K562 (cell line): Measurements from ENCODE around the gene MRPL30. TPM values are rescaled to one million over a fixed set of nuclear protein-coding genes. Genes with fewer than 3 reads are reported as not detected.
A peak's percentile ranks its signal among the peaks of the same experiment; 100 is the strongest.

Source experiments
- BDP1 ChIP-seq: IDR thresholded peaks from 3 replicates; pipeline ENCODE4 v1.6.1; 2011; ENCODE audit not compliant: insufficient read length, insufficient read depth
- CAMTA2 ChIP-seq: fragments of 250-450 bp; sonication (Bioruptor Pico); conservative IDR thresholded peaks from 2 replicates; pipeline ENCODE4 v1.5.1; 2022
- CREB1 ChIP-seq, 2 experiments: sonication (generic) in 1 of 2; formaldehyde crosslinking in 1 of 2; IDR thresholded peaks; 2 replicates each; pipeline versions ENCODE4 v1.6.1 to v1.8.0; 2012 to 2022; ENCODE audit warnings: inconsistent platforms in 1 of 2, mild to moderate bottlenecking in 1 of 2, missing genetic modification reagents in 1 of 2, moderate library complexity in 1 of 2
- FOXP4 ChIP-seq: sonication (generic); formaldehyde crosslinking; IDR thresholded peaks from 2 replicates; pipeline ENCODE4 v1.8.0; 2022; ENCODE audit warnings: mild to moderate bottlenecking, missing genetic modification reagents, borderline replicate concordance
- HLTF ChIP-seq: fragments of 450-650 bp; IDR thresholded peaks from 2 replicates; pipeline ENCODE4 v1.6.1; 2016
- HOMEZ ChIP-seq: fragments of 250-450 bp; sonication (Bioruptor Pico); IDR thresholded peaks from 2 replicates; pipeline ENCODE4 v1.4.0; 2020; ENCODE audit warnings: mild to moderate bottlenecking, moderate library complexity
- MIER1 ChIP-seq: fragments of 450-650 bp; IDR thresholded peaks from 2 replicates; pipeline ENCODE4 v1.6.1; 2016; ENCODE audit warnings: antibody characterized with exemption, mild to moderate bottlenecking, low read depth
- MTF1 ChIP-seq: fragments of 250-450 bp; sonication (Bioruptor Pico); IDR thresholded peaks from 2 replicates; pipeline ENCODE4 v1.9.0; 2021; ENCODE audit warnings: moderate library complexity, mild to moderate bottlenecking, inconsistent platforms, borderline replicate concordance
- NR2F6 ChIP-seq: fragments of 450-650 bp; formaldehyde crosslinking; IDR thresholded peaks from 2 replicates; pipeline ENCODE4 v1.4.0; 2020; ENCODE audit warnings: mild to moderate bottlenecking
- PREB ChIP-seq: sonication (generic); formaldehyde crosslinking; IDR thresholded peaks from 2 replicates; pipeline ENCODE4 v1.8.1; 2023; ENCODE audit warnings: mild to moderate bottlenecking, missing genetic modification reagents
- RBM14 ChIP-seq: fragments of 200-400 bp; formaldehyde crosslinking; IDR thresholded peaks from 2 replicates; pipeline ENCODE4 v1.6.1; 2018; ENCODE audit warnings: low read depth, mild to moderate bottlenecking, low read length, moderate library complexity, borderline replicate concordance; ENCODE audit not compliant: insufficient read depth
- RBM25 ChIP-seq: fragments of 200-400 bp; formaldehyde crosslinking; IDR thresholded peaks from 2 replicates; pipeline ENCODE4 v1.6.1; 2018; ENCODE audit warnings: low read length, low read depth, moderate library complexity; ENCODE audit not compliant: severe bottlenecking
- RNF219 ChIP-seq: fragments of 250-450 bp; sonication (Bioruptor Pico); IDR thresholded peaks from 2 replicates; pipeline ENCODE4 v1.5.0; 2022; ENCODE audit warnings: mild to moderate bottlenecking
- TAF15 ChIP-seq: fragments of 200-400 bp; formaldehyde crosslinking; IDR thresholded peaks from 2 replicates; pipeline ENCODE4 v1.6.1; 2017; ENCODE audit warnings: mild to moderate bottlenecking, low read depth, low read length, moderate library complexity
- ZNF224 ChIP-seq: sonication (generic); formaldehyde crosslinking; IDR thresholded peaks from 2 replicates; pipeline ENCODE4 v1.8.0; 2022; ENCODE audit warnings: mild to moderate bottlenecking, missing genetic modification reagents
- ZNF263 ChIP-seq: sonication (generic); formaldehyde crosslinking; IDR thresholded peaks from 2 replicates; pipeline ENCODE4 v1.8.0; 2022; ENCODE audit warnings: mild to moderate bottlenecking, missing genetic modification reagents, borderline replicate concordance
- ZNF316 ChIP-seq: fragments of 450-650 bp; IDR thresholded peaks from 2 replicates; pipeline ENCODE4 v1.6.1; 2016
- ZNF347 ChIP-seq: fragments of 450-650 bp; formaldehyde crosslinking; IDR thresholded peaks from 2 replicates; pipeline ENCODE4 v1.4.0; 2020; ENCODE audit warnings: low read depth, mild to moderate bottlenecking, moderate library complexity
- ZNF668 ChIP-seq: fragments of 250-450 bp; sonication (Bioruptor Pico); IDR thresholded peaks from 2 replicates; pipeline ENCODE4 v1.8.0; 2022; ENCODE audit warnings: mild to moderate bottlenecking, inconsistent platforms
- ZNF699 ChIP-seq: fragments of 250-450 bp; sonication (Bioruptor Pico); IDR thresholded peaks from 2 replicates; pipeline ENCODE4 v1.8.0; 2021; ENCODE audit warnings: mild to moderate bottlenecking, moderate library complexity; ENCODE audit not compliant: insufficient replicate concordance
- ZNF830 ChIP-seq: fragments of 250-450 bp; sonication (Bioruptor Pico); IDR thresholded peaks from 2 replicates; pipeline ENCODE4 v1.5.0; 2021; ENCODE audit warnings: mild to moderate bottlenecking
- polyA plus RNA-seq, 8 experiments: library from polyadenylated mRNA; depleted of rRNA in 4 of 8; stranded (reverse) in 5 of 8; unstranded in 3 of 8; fragments of >200 nt; fragmentation: Nextera tagmentation in 2 of 8; fragmentation: Illumina TruSeq in 1 of 8; extraction: Ambion mirVana in 2 of 8; extraction: Trizol in 1 of 8; gene quantifications; 2 replicates each; pipeline versions ENCODE4 v1.2.1 to v1.2.3, GENCODE V29; 2011 to 2014; ENCODE audit warnings: inconsistent platforms in 1 of 8, missing spikeins in 1 of 8
- total RNA-seq, 7 experiments: library from RNA; depleted of rRNA in 6 of 7; stranded (reverse); fragments of >200 nt in 6 of 7; fragmentation: Illumina TruSeq in 2 of 7; extraction: Trizol in 2 of 7; gene quantifications; 2 replicates each; pipeline versions ENCODE4 v1.2.1 to v1.2.3, GENCODE V29; 2011 to 2021; ENCODE audit warnings: low replicate concordance in 1 of 7

The MRPL30 gene
- total and polyA plus RNA-seq, 9 of the 15 experiments (the other 6 are each of a cell fraction or from before 2014, with no cell fraction given) = 63.3 to 130 (median 87.0) TPM

GRCh38 chr2:99180755-99181623 lies at the start of gene MRPL30, which contains the start of gene MITD1 (continued):
- TF ChIP-seq ZNF316 = no peak
- no peak for TF ChIP-seq TAF15
- 0 out of 2 replicates have a peak, but pooled peaks have one; percentile 28 for TF ChIP-seq CREB1 (IDR thresholded peaks at IDR 0.05)
- peak; percentile 41 for TF ChIP-seq CREB1 (CRISPR knock-in tag; IDR thresholded peaks at IDR 0.05)
- no peak for TF ChIP-seq ZNF699 (CRISPR knock-in tag)
- TF ChIP-seq ZNF224 = no peak
- TF ChIP-seq FOXP4 (CRISPR knock-in tag) = 0 out of 2 replicates have a peak, but pooled peaks have one; percentile 48
- peak; percentile 12; the same call in 1 of the 2 replicates for TF ChIP-seq HLTF
- TF ChIP-seq CAMTA2 = no peak
- no peak for TF ChIP-seq MIER1
- TF ChIP-seq RBM25 = no peak
- no peak for TF ChIP-seq MTF1 (CRISPR knock-in tag)
- TF ChIP-seq ZNF347 (CRISPR knock-in tag) = no peak
- no peak for TF ChIP-seq BDP1
- TF ChIP-seq PREB (CRISPR knock-in tag) = no peak
- TF ChIP-seq RBM14 = no peak
- no peak for TF ChIP-seq HOMEZ (CRISPR knock-in tag)
- no peak for TF ChIP-seq RNF219 (CRISPR knock-in tag)
- no peak for TF ChIP-seq ZNF668 (CRISPR knock-in tag)
- peak; percentile 21; the same call in 1 of the 2 replicates for TF ChIP-seq ZNF263 (CRISPR knock-in tag)
- TF ChIP-seq ZNF830 = no peak
- TF ChIP-seq NR2F6 (CRISPR knock-in tag) = no peak
